Left lung (tissue), 10 donors: ENCODE measurements around the gene GPAT3. TPM values are rescaled to one million over a fixed set of nuclear protein-coding genes. Genes with fewer than 3 reads are reported as not detected.

Source experiments
- ATAC-seq: fragments of 200-7000 bp; cut with Tn5 transposase; one replicate; pipeline ENCODE4 v1.9.1; 2020; ENCODE audit warnings: moderate library complexity
- DNase-seq, 4 donors: peaks; one replicate each; pipeline ENCODE4 v3.0.0-alpha.2; 2013 to 2020
- H3K27ac ChIP-seq, 2 donors: fragments of 200-600 bp; sonication (generic) in 1 of 2; one replicate each; pipeline versions ENCODE4 v1.5.0 to v1.8.0; 2020 to 2021
- H3K27me3 ChIP-seq, 2 donors: fragments of 200-600 bp; sonication (generic) in 1 of 2; one replicate each; pipeline versions ENCODE4 v1.5.0 to v1.8.0; 2020 to 2021
- H3K36me3 ChIP-seq, 2 donors: fragments of 200-600 bp; sonication (generic) in 1 of 2; one replicate each; pipeline versions ENCODE4 v1.5.0 to v1.8.0; 2020 to 2021
- H3K4me1 ChIP-seq, 2 donors: fragments of 200-600 bp; one replicate each; pipeline ENCODE4 v1.8.0; 2021
- H3K4me3 ChIP-seq, 2 donors: fragments of 200-600 bp; sonication (generic) in 1 of 2; one replicate each; pipeline versions ENCODE4 v1.5.0 to v1.8.0; 2020 to 2021; ENCODE audit warnings: mild to moderate bottlenecking in 1 of 2
- H3K9me3 ChIP-seq, 2 donors: fragments of 200-600 bp; sonication (generic) in 1 of 2; one replicate each; pipeline versions ENCODE4 v1.5.0 to v1.8.0; 2020 to 2021
- intact Hi-C, 2 donors: fragments of 100-400 bp; cut with DNase I; formaldehyde crosslinking; loops; one replicate each; pipeline versions ENCODE4 v1.11.2 to v1.14.2; 2022
- polyA plus RNA-seq, 6 donors: library from polyadenylated mRNA; unstranded; fragments of 120-200 nt; gene quantifications; one replicate each; pipeline ENCODE4 v1.2.1, GENCODE V29; 2013; ENCODE audit not compliant: insufficient read length in 6 of 6
- total RNA-seq, 2 donors: library from RNA; stranded (reverse); fragmentation: NEBNext Ultra II Directional; extraction: Animal tissue kit (Norgen Biotek cat#: 25700); gene quantifications; one replicate each; pipeline ENCODE4 v1.2.1, GENCODE V29; 2021
- TF ChIP-seq, protein P1 (sequence below), 2 donors: fragments of 200-600 bp; sonication (generic) in 1 of 2; IDR thresholded peaks; one replicate each; pipeline versions ENCODE4 v1.5.0 to v1.8.0; 2021; ENCODE audit warnings: antibody characterized with exemption in 2 of 2
- donor health status: DM: no; HTN: yes; CAD: no.
- donor health status: DM: no; HTN: no; CAD: no.

The GPAT3 gene
- total and polyA plus RNA-seq, 8 donors = 5.7 to 16.7 (median 14.2) TPM

DNA sequence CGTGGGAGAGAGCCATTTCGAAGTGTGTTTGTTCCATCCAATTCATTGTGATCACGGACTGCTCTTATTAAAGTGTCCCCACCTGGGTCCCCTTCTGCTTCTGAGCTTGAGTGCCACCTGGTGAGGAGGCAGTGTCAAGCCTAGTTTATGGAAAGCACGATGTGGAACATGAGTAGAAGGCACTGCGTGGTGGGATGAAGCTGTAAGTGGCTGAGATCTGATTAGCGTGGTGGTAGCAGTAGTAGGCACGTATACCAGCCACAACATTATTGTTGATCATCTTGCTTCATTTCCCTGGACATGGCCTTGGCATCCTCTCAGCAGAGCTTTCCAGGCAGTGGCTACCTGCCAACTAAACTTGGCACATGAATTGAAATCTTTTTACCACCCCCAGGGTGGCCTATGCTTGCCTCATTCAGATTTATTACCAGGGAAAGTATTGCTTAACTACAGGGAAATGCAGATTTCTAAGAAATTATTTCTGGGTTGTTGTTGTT, 46.4 kb downstream of the GPAT3 start:
- intact Hi-C loops = no loop called here
- peaks cover 7 to 12% of the 10 kb centered on the region in 2 donors for H3K4me1 ChIP-seq
- no peaks in the 10 kb centered on the region for H3K27me3 ChIP-seq
- no peak overlapping the region for H3K27ac ChIP-seq
- no peaks in the 10 kb centered on the region for H3K9me3 ChIP-seq
- H3K36me3 ChIP-seq = no peaks in the 10 kb centered on the region
- DNase-seq = peak in 2 of 4 donors; percentile 23 to 43
- peak; percentile 75 for ATAC-seq
- TF ChIP-seq, protein P1, sequence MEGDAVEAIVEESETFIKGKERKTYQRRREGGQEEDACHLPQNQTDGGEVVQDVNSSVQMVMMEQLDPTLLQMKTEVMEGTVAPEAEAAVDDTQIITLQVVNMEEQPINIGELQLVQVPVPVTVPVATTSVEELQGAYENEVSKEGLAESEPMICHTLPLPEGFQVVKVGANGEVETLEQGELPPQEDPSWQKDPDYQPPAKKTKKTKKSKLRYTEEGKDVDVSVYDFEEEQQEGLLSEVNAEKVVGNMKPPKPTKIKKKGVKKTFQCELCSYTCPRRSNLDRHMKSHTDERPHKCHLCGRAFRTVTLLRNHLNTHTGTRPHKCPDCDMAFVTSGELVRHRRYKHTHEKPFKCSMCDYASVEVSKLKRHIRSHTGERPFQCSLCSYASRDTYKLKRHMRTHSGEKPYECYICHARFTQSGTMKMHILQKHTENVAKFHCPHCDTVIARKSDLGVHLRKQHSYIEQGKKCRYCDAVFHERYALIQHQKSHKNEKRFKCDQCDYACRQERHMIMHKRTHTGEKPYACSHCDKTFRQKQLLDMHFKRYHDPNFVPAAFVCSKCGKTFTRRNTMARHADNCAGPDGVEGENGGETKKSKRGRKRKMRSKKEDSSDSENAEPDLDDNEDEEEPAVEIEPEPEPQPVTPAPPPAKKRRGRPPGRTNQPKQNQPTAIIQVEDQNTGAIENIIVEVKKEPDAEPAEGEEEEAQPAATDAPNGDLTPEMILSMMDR (IDR thresholded peaks at IDR 0.05) = no peak
- no peak overlapping the region for H3K4me3 ChIP-seq

DNA sequence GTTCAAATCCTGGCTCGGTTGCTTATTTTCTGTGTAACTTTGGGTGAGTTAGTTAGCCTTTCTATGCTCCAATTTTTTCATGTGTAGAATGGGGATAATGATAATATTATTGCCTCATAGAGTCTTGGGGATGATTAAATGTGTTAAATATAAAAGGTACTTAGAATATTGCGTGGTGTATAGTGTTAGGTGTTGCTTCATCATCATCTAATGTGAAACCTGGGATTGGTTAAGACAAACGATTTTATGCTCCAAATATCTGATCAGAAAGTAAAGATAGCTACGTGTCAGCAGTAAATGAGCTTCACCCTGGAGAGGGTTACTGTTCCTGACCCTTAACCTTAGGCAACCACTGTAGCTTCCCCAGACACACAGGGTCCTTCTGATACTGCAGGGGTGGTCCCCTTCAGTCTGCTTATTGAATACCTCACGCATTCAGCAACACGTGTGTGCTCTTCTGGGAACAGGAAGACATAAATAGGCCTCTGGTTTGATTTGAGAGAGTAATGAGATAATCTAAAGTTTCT, 50.1 kb downstream of the GPAT3 start:
- TF ChIP-seq, protein P1 (IDR thresholded peaks at IDR 0.05) = no peak
- intact Hi-C loops = no loop called here
- no peaks in the 10 kb centered on the region for H3K36me3 ChIP-seq
- no peaks in the 10 kb centered on the region for H3K27me3 ChIP-seq
- no peak for ATAC-seq
- no peaks in the 10 kb centered on the region for H3K9me3 ChIP-seq
- no peak overlapping the region for H3K27ac ChIP-seq
- no peak for DNase-seq
- no peak overlapping the region for H3K4me3 ChIP-seq
- peaks cover 7 to 8% of the 10 kb centered on the region in 2 donors for H3K4me1 ChIP-seq

DNA sequence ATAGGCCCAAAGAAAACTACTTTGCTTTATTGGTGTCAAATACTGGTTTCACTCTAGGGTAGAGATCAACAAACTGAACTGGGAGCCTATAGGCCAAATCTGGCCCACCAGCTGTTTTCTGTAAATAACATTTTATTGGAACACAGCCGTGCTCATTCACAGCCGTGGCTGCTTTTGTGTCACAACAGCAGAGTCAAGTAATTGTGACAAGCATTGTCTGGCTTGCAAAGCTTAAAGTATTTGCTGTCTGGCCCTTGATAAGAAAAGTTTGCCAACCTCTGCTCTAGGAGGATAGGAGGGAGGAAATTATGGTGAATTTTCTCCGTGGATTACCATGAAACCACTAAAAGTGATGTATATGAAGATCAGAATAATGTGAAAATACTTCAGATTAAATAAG, 53.4 kb downstream of the GPAT3 start:
- no peak overlapping the region for H3K27ac ChIP-seq
- no peaks in the 10 kb centered on the region for H3K27me3 ChIP-seq
- no peak overlapping the region for H3K4me3 ChIP-seq
- no peaks in the 10 kb centered on the region for H3K36me3 ChIP-seq
- no peaks in the 10 kb centered on the region for H3K4me1 ChIP-seq
- TF ChIP-seq, protein P1 (IDR thresholded peaks at IDR 0.05) = no peak
- DNase-seq (peak in 2 of 4 donors; percentile 43 to 55), ATAC-seq (no peak)
- intact Hi-C loops = no loop called here
- H3K9me3 ChIP-seq = no peaks in the 10 kb centered on the region

DNA sequence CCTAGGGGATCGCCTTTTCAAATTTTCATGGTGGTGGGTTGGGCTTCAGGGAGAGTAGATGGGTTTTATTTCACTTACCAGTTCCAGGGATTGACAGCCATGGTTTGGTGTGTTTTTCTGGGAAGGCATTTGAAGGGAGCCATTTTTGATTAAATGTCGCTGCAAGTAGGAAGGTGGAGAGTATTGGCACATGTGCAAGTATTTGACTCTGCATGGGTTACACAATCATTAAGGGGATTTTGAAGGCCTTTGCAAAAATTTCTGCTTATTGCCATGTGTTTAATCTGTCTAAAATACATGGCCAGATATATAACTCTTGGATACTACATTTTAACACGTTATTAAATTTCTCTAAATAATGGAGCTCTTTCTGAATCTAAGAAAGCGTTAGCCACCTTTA, 55.1 kb downstream of the GPAT3 start:
- Histone ChIP-seq H3K4me3 (no peak overlapping the region), H3K27me3 (no peaks in the 10 kb centered on the region), H3K9me3 (no peaks in the 10 kb centered on the region), H3K36me3 (peaks cover 0 to 13% of the 10 kb centered on the region in 2 donors), H3K4me1 (no peaks in the 10 kb centered on the region), H3K27ac (no peak overlapping the region)
- DNase-seq (no peak), ATAC-seq (no peak)
- TF ChIP-seq, protein P1 (IDR thresholded peaks at IDR 0.05) = no peak
- intact Hi-C loops = no loop called here

DNA sequence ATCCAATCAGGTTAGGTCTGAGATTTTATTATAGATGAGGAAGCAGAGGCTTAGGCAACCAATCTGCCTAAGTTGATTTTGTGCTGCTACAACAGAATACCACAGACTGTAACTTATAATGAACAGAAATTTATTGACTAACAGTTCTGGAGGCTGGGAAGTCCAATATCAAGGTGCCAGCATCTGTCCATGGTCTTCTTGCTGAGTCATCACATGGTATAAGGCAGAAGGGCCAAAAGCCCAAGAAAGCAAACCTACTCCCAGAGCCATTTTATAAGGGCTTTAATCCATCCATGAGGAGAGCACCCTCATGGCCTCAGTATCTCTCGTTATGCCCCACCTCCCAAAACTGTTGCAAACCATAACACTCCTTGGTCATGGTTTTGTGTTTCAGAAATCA, 55.8 kb downstream of the GPAT3 start:
- no peaks in the 10 kb centered on the region for H3K27me3 ChIP-seq
- DNase-seq (no peak), ATAC-seq (no peak)
- no peak overlapping the region for H3K4me3 ChIP-seq
- no peaks in the 10 kb centered on the region for H3K4me1 ChIP-seq
- H3K9me3 ChIP-seq = no peaks in the 10 kb centered on the region
- intact Hi-C loops = no loop called here
- no peak overlapping the region for H3K27ac ChIP-seq
- TF ChIP-seq, protein P1 (IDR thresholded peaks at IDR 0.05) = no peak
- peaks cover 0 to 15% of the 10 kb centered on the region in 2 donors for H3K36me3 ChIP-seq
